PC-3 (cell line): ENCODE data around the gene SLC38A9. TPM values are rescaled to one million over a fixed set of nuclear protein-coding genes. Genes with fewer than 3 reads are reported as not detected.

Experiments
- ATAC-seq: fragments of 200-7000 bp; cut with Tn5 transposase; 2 replicates; pipeline ENCODE4 v1.9.1; 2020; ENCODE audit warnings: mild to moderate bottlenecking, moderate library complexity
- BruUV-seq: library from RNA; stranded (reverse); fragments of 400-500 nt; replicated peaks from 2 replicates; lab custom pipeline; 2021; lab: Mats Ljungman, UMichigan
- CTCF ChIA-PET: fragments of 300-600 bp; sonication (Branson Sonifier 250); formaldehyde crosslinking; loops from one replicate; lab custom pipeline; 2022; ENCODE audit warnings: antibody characterized with exemption; lab: Charles Lee
- POLR2A ChIA-PET: fragments of 300-600 bp; sonication (Branson Sonifier 250); formaldehyde crosslinking; loops from one replicate; lab custom pipeline; 2022; ENCODE audit warnings: antibody characterized with exemption; ENCODE audit not compliant: unreplicated experiment; lab: Charles Lee
- DNase-seq: peaks from one replicate; pipeline ENCODE4 v3.0.0-alpha.2; 2015
- H2AFZ ChIP-seq: fragments of 300-600 bp; sonication (generic); 2 replicates; pipeline ENCODE4 v1.6.0; 2016; ENCODE audit warnings: antibody characterized with exemption, low read length
- H3F3A ChIP-seq: fragments of 300-600 bp; sonication (generic); one replicate; pipeline ENCODE4 v1.6.0; 2017; ENCODE audit warnings: antibody characterized with exemption, low read length, control low read depth, mild to moderate bottlenecking; ENCODE audit not compliant: unreplicated experiment
- H3K27ac ChIP-seq: fragments of 300-600 bp; sonication (generic); 2 replicates; pipeline ENCODE4 v1.5.1; 2016; ENCODE audit warnings: mild to moderate bottlenecking, low read length
- H3K27me3 ChIP-seq: fragments of 300-600 bp; sonication (generic); 2 replicates; pipeline ENCODE4 v1.6.1; 2016; ENCODE audit warnings: low read length, mixed read lengths
- H3K36me3 ChIP-seq: fragments of 300-600 bp; sonication (generic); 2 replicates; pipeline ENCODE4 v1.6.1; 2016; ENCODE audit warnings: low read depth, mixed run types, low read length, mixed read lengths
- H3K4me1 ChIP-seq: fragments of 300-600 bp; sonication (generic); 2 replicates; pipeline ENCODE4 v1.5.1; 2016; ENCODE audit warnings: low read length; ENCODE audit not compliant: insufficient read depth
- H3K4me2 ChIP-seq: fragments of 300-600 bp; sonication (generic); 2 replicates; pipeline ENCODE4 v1.6.0; 2016; ENCODE audit warnings: low read length
- H3K4me3 ChIP-seq: fragments of 300-600 bp; sonication (generic); 2 replicates; pipeline ENCODE4 v1.5.1; 2016; ENCODE audit warnings: mild to moderate bottlenecking, low read length, mixed read lengths
- H3K79me2 ChIP-seq: fragments of 300-600 bp; sonication (generic); 2 replicates; pipeline ENCODE4 v1.6.1; 2017; ENCODE audit warnings: low read length, mixed read lengths
- H3K9ac ChIP-seq: fragments of 300-600 bp; sonication (generic); 2 replicates; pipeline ENCODE4 v1.6.0; 2016; ENCODE audit warnings: mild to moderate bottlenecking, low read length
- H3K9me2 ChIP-seq: fragments of 300-600 bp; sonication (generic); replicated peaks from 2 replicates; pipeline ENCODE4 v1.6.1; 2016; ENCODE audit warnings: mixed run types, low read length, mixed read lengths
- H3K9me3 ChIP-seq: fragments of 300-600 bp; sonication (generic); 2 replicates; pipeline ENCODE4 v1.6.1; 2016; ENCODE audit warnings: low read length, mixed read lengths
- H4K20me1 ChIP-seq: fragments of 300-600 bp; sonication (generic); 2 replicates; pipeline ENCODE4 v1.6.1; 2016; ENCODE audit warnings: low read length, mixed read lengths
- EZH2 ChIP-seq: fragments of 300-600 bp; sonication (generic); IDR thresholded peaks from one replicate; pipeline ENCODE4 v1.6.1; 2017; ENCODE audit warnings: antibody characterized with exemption, mild to moderate bottlenecking, low read length; ENCODE audit not compliant: unreplicated experiment
- EZH2phosphoT487 ChIP-seq: fragments of 300-600 bp; sonication (generic); IDR thresholded peaks from 2 replicates; pipeline ENCODE4 v1.6.1; 2018; ENCODE audit warnings: mild to moderate bottlenecking, antibody characterized with exemption, low read length, borderline replicate concordance
- intact Hi-C: fragments of 100-400 bp; cut with micrococcal nuclease; formaldehyde crosslinking; loops from 2 replicates; pipeline ENCODE4 v1.9.0; 2023
- total RNA-seq: library from RNA; depleted of rRNA; stranded (reverse); fragments of >200 nt; gene quantifications from 2 replicates; pipeline ENCODE4 v1.2.3, GENCODE V29; 2014
- TF ChIP-seq, protein P1 (sequence below): fragments of 300-600 bp; sonication (generic); conservative IDR thresholded peaks from 2 replicates; pipeline ENCODE4 v1.5.1; 2017; ENCODE audit warnings: antibody characterized with exemption, low read depth, mild to moderate bottlenecking, low read length

The SLC38A9 gene
- total RNA-seq, 1 experiment from 2014 or later, result 12.9 TPM

DNA sequence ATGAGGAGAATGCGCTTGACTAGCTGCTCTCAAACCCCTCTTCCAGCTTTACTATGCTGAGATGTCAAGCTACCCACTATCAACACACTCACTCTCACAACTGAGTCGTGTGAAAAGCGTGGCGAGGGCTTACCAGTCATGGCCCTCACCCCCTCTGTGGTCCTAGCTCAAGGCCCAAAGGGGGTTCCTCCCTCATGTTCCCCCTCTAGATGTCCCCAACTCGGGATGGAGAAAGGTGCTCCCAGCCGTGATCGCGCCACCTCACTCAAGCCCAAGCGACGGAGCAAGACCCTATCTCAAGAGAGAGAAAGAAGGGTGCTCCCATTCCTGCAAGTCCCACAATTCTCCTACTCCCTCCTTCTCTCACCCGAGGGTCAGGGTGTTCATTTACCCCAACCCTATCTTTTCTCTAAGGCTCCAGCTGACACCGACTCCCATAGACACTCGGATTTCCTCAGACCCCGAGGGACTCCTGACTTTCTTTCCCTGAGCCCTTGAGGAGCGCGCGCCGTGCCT lies 559 bp downstream of the SLC38A9 start:
- ATAC-seq (no peak), DNase-seq (no peak)
- no peaks in the 10 kb centered on the region for H4K20me1 ChIP-seq
- BruUV-seq, result TSS peak; percentile 64
- H3K9me3 ChIP-seq, result no peaks in the 10 kb centered on the region
- H2AFZ ChIP-seq, result peak overlapping the region; percentile 87
- H3K79me2 ChIP-seq, result peaks cover 9% of the 10 kb centered on the region; the same call in 1 of the 2 replicates
- no peak for TF ChIP-seq EZH2phosphoT487
- no peaks in the 10 kb centered on the region for H3K27me3 ChIP-seq
- intact Hi-C loops, result loop anchor here (5.0 kb wide), 1 partner anchor 211 kb away; no protein-coding TSS in a partner anchor
- peak overlapping the region; percentile 91 for H3K4me2 ChIP-seq
- H3K9ac ChIP-seq, result peak overlapping the region; percentile 77
- POLR2A ChIA-PET, result no interaction called here
- H3K36me3 ChIP-seq, result no peaks in the 10 kb centered on the region
- no peak overlapping the region for H3K27ac ChIP-seq
- no peaks in the 10 kb centered on the region for H3F3A ChIP-seq
- CTCF ChIA-PET, result no interaction called here
- H3K4me3 ChIP-seq, result peak overlapping the region; percentile 86
- H3K4me1 ChIP-seq, result peaks cover 23% of the 10 kb centered on the region
- no peaks in the 10 kb centered on the region for H3K9me2 ChIP-seq

DNA sequence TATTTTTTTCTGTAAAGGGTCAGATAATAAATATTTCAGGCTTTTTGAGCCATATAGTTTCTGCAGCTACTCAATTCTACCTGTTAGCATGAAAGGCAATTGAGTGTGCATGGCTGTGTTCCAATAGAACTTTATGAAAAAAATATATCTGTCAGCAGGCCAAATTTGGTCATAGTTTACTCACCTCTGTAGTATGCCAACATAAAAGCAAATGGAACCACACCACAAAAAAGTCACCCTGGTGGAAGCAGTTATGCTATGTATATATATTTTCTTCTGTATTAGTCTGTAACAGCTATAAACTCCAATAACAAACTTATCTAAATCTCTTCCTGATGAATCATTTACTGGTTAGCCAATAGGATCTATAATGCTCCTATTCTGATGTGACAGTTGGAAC lies 3.4 kb downstream of the SLC38A9 start:
- ChIA-PET POLR2A (no interaction called here), CTCF (interaction anchor here (0.6 kb wide), 2 partner anchors 247 to 275 kb away, joined by 3 to 7 read pairs; no protein-coding TSS in a partner anchor)
- peak overlapping the region; percentile 53 for H3K4me2 ChIP-seq
- H3F3A ChIP-seq, result no peaks in the 10 kb centered on the region
- ATAC-seq, result peak; percentile 55
- peak; percentile 88 for DNase-seq
- H3K27ac ChIP-seq, result peak overlapping the region; percentile 62
- no peaks in the 10 kb centered on the region for H4K20me1 ChIP-seq
- TF ChIP-seq EZH2 (no peak), EZH2phosphoT487 (no peak)
- TF ChIP-seq, protein P1, sequence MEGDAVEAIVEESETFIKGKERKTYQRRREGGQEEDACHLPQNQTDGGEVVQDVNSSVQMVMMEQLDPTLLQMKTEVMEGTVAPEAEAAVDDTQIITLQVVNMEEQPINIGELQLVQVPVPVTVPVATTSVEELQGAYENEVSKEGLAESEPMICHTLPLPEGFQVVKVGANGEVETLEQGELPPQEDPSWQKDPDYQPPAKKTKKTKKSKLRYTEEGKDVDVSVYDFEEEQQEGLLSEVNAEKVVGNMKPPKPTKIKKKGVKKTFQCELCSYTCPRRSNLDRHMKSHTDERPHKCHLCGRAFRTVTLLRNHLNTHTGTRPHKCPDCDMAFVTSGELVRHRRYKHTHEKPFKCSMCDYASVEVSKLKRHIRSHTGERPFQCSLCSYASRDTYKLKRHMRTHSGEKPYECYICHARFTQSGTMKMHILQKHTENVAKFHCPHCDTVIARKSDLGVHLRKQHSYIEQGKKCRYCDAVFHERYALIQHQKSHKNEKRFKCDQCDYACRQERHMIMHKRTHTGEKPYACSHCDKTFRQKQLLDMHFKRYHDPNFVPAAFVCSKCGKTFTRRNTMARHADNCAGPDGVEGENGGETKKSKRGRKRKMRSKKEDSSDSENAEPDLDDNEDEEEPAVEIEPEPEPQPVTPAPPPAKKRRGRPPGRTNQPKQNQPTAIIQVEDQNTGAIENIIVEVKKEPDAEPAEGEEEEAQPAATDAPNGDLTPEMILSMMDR, result no peak
- no peaks in the 10 kb centered on the region for H3K27me3 ChIP-seq
- no peaks in the 10 kb centered on the region for H3K9me3 ChIP-seq
- 0 out of 2 replicates have a peak overlapping the region, but pooled peaks have one; percentile 30 for H3K4me3 ChIP-seq
- H3K36me3 ChIP-seq, result no peaks in the 10 kb centered on the region
- H3K9me2 ChIP-seq, result no peaks in the 10 kb centered on the region
- H3K4me1 ChIP-seq, result peaks cover 23% of the 10 kb centered on the region
- H2AFZ ChIP-seq, result no peak overlapping the region
- intact Hi-C loops, result loop anchor here (2.0 kb wide), 1 partner anchor 50 kb away; no protein-coding TSS in a partner anchor
- no TSS peak for BruUV-seq
- peaks cover 12% of the 10 kb centered on the region for H3K79me2 ChIP-seq
- no peak overlapping the region for H3K9ac ChIP-seq

DNA sequence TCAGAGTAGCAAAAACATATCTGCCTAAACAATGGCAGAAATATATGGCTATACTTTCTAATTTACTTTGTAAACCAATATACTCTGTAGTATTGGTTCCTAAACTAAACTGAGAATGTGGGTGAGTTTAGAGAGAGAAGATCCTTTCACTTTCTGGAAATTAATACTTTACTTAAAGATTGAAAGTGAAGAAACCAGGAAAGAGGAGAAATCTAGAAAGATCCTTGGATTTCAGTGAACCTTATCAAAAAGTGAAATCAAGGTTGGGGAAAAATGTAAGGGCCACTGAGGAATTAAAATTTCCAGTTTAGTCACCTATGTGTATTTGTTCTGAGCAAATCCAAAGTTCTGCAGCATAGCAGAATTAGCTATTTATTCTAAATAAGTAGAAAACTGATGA lies 5.9 kb downstream of the SLC38A9 start:
- ChIA-PET CTCF (no interaction called here), POLR2A (no interaction called here)

More for the DNA sequence above, 5.9 kb downstream of the SLC38A9 start:
- BruUV-seq, result no TSS peak
- H3F3A ChIP-seq, result no peaks in the 10 kb centered on the region
- H2AFZ ChIP-seq, result no peak overlapping the region
- DNase-seq (no peak), ATAC-seq (no peak)
- intact Hi-C loops, result no loop called here
- TF ChIP-seq, protein P1, result no peak
- TF ChIP-seq EZH2 (no peak), EZH2phosphoT487 (no peak)
- H3K4me3 ChIP-seq, result no peak overlapping the region
- no peak overlapping the region for H3K9ac ChIP-seq
- H3K27ac ChIP-seq, result no peak overlapping the region
- peaks cover 5% of the 10 kb centered on the region for H3K79me2 ChIP-seq
- no peak overlapping the region for H3K4me2 ChIP-seq
- H3K9me2 ChIP-seq, result no peaks in the 10 kb centered on the region
- peaks cover 16% of the 10 kb centered on the region for H3K4me1 ChIP-seq
- no peaks in the 10 kb centered on the region for H3K36me3 ChIP-seq
- no peaks in the 10 kb centered on the region for H3K27me3 ChIP-seq
- H4K20me1 ChIP-seq, result no peaks in the 10 kb centered on the region
- H3K9me3 ChIP-seq, result no peaks in the 10 kb centered on the region
